Psoas muscle (tissue), 8 donors: ENCODE measurements around the gene GATB. TPM values are rescaled to one million over a fixed set of nuclear protein-coding genes. Genes with fewer than 3 reads are reported as not detected.

Source experiments
- ATAC-seq, 4 donors: fragments of 200-7000 bp; cut with Tn5 transposase; one replicate each; pipeline ENCODE4 v1.9.1; 2020; ENCODE audit warnings: moderate library complexity in 3 of 4, mild to moderate bottlenecking in 2 of 4
- DNase-seq, 2 donors: peaks; one replicate each; pipeline ENCODE4 v3.0.0-alpha.2; 2020
- H3K27ac ChIP-seq: fragments of 200-600 bp; one replicate; pipeline ENCODE4 v1.8.0; 2022
- H3K27me3 ChIP-seq, 3 donors: fragments of 200-600 bp in 1 of 3; one replicate each; pipeline versions ENCODE4 v1.6.1 to v1.8.0; 2013 to 2022; ENCODE audit warnings: low read length in 2 of 3, mild to moderate bottlenecking in 2 of 3, moderate library complexity in 1 of 3; ENCODE audit not compliant: insufficient read depth in 3 of 3
- H3K36me3 ChIP-seq, 2 donors: fragments of 200-600 bp in 1 of 2; one replicate each; pipeline versions ENCODE4 v1.6.1 to v1.8.0; 2013 to 2022; ENCODE audit warnings: low read depth in 1 of 2, mild to moderate bottlenecking in 1 of 2, moderate library complexity in 1 of 2; ENCODE audit not compliant: insufficient read depth in 1 of 2
- H3K4me1 ChIP-seq: fragments of 200-600 bp; one replicate; pipeline ENCODE4 v1.8.0; 2022
- H3K4me3 ChIP-seq: fragments of 200-600 bp; one replicate; pipeline ENCODE4 v1.8.0; 2022; ENCODE audit warnings: mild to moderate bottlenecking
- H3K9me3 ChIP-seq: fragments of 200-600 bp; one replicate; pipeline ENCODE4 v1.8.0; 2022
- WGBS, 3 donors: extraction: QIAGEN DNeasy Blood & Tissue Kit; methylation state at CpG; one replicate each; pipeline versions ENCODE4 v1.1.6 to v1.1.7; 2013; 5-methylcytosine and 5-hydroxymethylcytosine counted together
- intact Hi-C, 2 donors: fragments of 100-400 bp; cut with DNase I; formaldehyde crosslinking; loops; one replicate each; pipeline versions ENCODE4 v1.11.0 to v1.14.2; 2022
- polyA plus RNA-seq, 3 donors: library from polyadenylated mRNA; stranded (reverse); fragments of 200-250 nt; gene quantifications; one replicate each; pipeline ENCODE4 v1.2.3, GENCODE V29; 2013
- total RNA-seq, 4 donors: library from RNA; stranded (reverse); fragmentation: NEBNext Ultra II Directional in 2 of 4; extraction: Animal tissue kit (Norgen Biotek cat#: 25700) in 2 of 4; gene quantifications; one replicate each; pipeline versions ENCODE4 v1.2.1 to v1.2.4, GENCODE V29; 2021 to 2023
- TF ChIP-seq, protein P1 (sequence below): fragments of 200-600 bp; IDR thresholded peaks from one replicate; pipeline ENCODE4 v1.8.0; 2022; ENCODE audit warnings: antibody characterized with exemption
- donor health status: healthy with polysubstance abuse.
- donor health status: DM: no; HTN: no; CAD: no; lungs with moderate emphysema.
- donor health status: Bipolar disorder and iron deficiency.
- donor health status: healthy.
- donor health status: DM: yes; HTN: yes; CAD: no.
- donor health status: DM: no; HTN: no; CAD: no.
- donor health status: DM: no; HTN: no; CAD: no.
- donor health status: DM: yes; HTN: yes; CAD: no.

GATB gene
- total and polyA plus RNA-seq, 7 donors: 22.8 to 36.6 (median 28.3) TPM

DNA sequence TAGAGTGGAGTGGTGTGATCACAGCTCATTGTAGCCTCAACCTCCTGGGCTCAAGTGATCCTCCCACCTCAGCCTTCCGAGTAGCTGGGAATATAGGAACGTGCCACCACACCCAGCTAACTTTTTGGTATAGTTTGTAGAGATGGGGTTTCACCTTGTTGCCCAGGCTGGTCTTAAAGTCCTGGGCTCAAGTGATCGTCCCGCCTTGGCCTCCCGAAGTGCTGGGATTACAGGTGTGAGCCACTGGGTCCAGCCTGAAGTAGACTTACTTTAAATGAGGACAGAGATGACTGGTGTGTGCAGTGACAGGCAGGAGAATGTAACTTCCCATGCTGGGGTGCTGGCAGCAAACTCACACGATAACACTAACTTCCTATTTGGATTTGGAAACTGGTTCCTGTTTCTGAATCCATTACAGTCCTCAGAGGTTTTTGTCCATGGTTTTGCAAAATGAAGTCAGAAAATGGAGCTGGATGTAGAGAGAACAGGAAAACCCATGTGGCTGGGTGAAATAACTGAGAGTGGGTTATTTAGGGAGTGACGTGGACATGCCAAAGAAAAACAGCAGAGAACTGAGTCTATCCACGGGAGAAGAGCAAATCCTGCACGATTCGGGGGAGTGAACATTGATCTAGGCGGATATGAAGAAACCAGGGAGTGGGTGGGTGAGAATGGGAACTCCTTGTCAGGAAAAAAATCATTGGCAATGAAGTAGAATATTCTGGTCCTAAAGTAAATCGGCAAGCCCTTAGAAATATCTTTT lies 95.6 kb downstream of the GATB start:
- intact Hi-C loops: no loop called here
- DNase-seq (no peak), ATAC-seq (no peak)
- 85 to 89% (median 86%) methylated on average over 12 of the region's 12 CpGs for WGBS, 3 donors
- Histone ChIP-seq H3K9me3 (no peaks in the 10 kb centered on the region), H3K36me3 (peaks cover 0 to 21% of the 10 kb centered on the region in 2 donors), H3K4me1 (peaks cover 69% of the 10 kb centered on the region), H3K4me3 (no peak overlapping the region), H3K27me3 (no peaks in the 10 kb centered on the region), H3K27ac (peak overlapping the region; percentile 93)
- TF ChIP-seq, protein P1, sequence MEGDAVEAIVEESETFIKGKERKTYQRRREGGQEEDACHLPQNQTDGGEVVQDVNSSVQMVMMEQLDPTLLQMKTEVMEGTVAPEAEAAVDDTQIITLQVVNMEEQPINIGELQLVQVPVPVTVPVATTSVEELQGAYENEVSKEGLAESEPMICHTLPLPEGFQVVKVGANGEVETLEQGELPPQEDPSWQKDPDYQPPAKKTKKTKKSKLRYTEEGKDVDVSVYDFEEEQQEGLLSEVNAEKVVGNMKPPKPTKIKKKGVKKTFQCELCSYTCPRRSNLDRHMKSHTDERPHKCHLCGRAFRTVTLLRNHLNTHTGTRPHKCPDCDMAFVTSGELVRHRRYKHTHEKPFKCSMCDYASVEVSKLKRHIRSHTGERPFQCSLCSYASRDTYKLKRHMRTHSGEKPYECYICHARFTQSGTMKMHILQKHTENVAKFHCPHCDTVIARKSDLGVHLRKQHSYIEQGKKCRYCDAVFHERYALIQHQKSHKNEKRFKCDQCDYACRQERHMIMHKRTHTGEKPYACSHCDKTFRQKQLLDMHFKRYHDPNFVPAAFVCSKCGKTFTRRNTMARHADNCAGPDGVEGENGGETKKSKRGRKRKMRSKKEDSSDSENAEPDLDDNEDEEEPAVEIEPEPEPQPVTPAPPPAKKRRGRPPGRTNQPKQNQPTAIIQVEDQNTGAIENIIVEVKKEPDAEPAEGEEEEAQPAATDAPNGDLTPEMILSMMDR: no peak

DNA sequence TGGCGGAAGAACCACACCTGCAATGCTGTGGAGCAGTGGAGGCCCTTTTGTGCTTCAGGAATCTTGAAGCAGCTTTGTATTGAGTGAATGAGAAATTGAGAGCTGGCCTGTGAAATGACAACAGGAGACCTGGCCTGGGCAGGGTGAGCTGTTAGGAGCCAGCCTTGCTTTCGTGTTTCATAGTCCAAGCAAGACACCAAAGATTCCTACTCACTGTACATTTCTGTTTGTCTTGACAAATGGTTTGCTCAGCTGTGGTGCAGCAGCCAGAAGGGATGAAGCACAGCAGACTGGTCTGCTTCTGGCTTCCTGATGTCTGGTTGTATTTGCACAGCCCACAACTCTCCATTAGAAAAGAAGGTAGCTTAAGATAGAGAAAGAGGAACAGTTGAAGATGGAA lies 96.5 kb downstream of the GATB start:
- 70 to 90% (median 87%) methylated on average over 2 of the region's 2 CpGs for WGBS, 3 donors
- Histone ChIP-seq H3K36me3 (peaks cover 0 to 21% of the 10 kb centered on the region in 2 donors), H3K9me3 (no peaks in the 10 kb centered on the region), H3K27me3 (no peaks in the 10 kb centered on the region), H3K27ac (no peak overlapping the region), H3K4me1 (peaks cover 71% of the 10 kb centered on the region), H3K4me3 (no peak overlapping the region)
- no peak for ATAC-seq
- intact Hi-C loops: no loop called here
- TF ChIP-seq, protein P1: no peak
- no peak for DNase-seq

DNA sequence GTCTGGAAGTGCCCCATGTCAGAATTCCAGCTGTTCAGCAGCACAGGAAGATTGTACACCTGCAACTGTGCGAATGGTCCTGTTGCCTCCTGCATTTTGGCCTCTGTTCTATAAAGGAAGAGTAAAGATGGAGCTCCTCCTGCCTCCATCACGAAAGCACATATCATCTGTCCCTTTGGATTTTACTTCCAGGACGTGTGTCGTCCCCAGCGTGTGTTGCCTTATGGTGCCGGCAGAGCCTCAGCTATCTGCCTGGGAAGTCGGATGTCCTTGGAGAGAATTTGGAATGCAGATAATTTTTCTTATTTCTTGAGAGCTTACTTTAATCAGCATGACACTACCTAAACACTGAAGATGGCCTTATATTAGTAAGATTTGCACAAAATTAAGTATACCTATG lies 97.7 kb downstream of the GATB start:
- no peak overlapping the region for H3K4me3 ChIP-seq
- no peaks in the 10 kb centered on the region for H3K9me3 ChIP-seq
- intact Hi-C loops: no loop called here
- no peaks in the 10 kb centered on the region for H3K27me3 ChIP-seq
- TF ChIP-seq, protein P1: no peak
- ATAC-seq (no peak), DNase-seq (no peak)
- H3K27ac ChIP-seq: no peak overlapping the region
- 86 to 88% (median 88%) methylated on average over 7 of the region's 7 CpGs for WGBS, 3 donors
- H3K36me3 ChIP-seq: peaks cover 0 to 21% of the 10 kb centered on the region in 2 donors
- H3K4me1 ChIP-seq: peaks cover 68% of the 10 kb centered on the region

DNA sequence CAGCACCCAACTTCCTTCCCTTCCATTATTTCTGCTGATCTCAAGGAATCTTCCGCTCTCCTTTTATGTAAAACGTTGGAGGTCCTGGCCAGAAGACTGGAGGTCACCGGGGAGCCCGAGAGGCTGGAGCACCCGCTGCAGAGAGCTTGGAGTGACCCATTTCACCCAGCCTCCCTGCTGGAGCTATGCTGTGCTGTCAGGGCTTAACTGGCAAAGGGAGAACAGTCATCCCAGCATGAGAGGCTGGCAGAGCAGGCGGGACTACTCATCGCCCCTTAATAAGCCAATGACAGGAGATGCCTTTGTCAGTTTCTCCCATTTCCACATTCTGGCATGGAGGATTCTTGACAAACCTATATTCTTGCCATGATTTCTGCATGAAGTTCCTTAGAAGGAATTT lies 98.9 kb downstream of the GATB start:
- intact Hi-C loops: no loop called here
- TF ChIP-seq, protein P1: no peak
- DNase-seq (no peak), ATAC-seq (peak; percentile 55 to 87 (median 62))
- H3K4me1 ChIP-seq: peaks cover 55% of the 10 kb centered on the region
- H3K9me3 ChIP-seq: no peaks in the 10 kb centered on the region
- peaks cover 0 to 30% of the 10 kb centered on the region in 2 donors for H3K36me3 ChIP-seq
- no peaks in the 10 kb centered on the region for H3K27me3 ChIP-seq
- H3K4me3 ChIP-seq: no peak overlapping the region
- 67 to 83% (median 78%) methylated on average over 7 of the region's 7 CpGs for WGBS, 3 donors
- H3K27ac ChIP-seq: peak overlapping the region; percentile 56

DNA sequence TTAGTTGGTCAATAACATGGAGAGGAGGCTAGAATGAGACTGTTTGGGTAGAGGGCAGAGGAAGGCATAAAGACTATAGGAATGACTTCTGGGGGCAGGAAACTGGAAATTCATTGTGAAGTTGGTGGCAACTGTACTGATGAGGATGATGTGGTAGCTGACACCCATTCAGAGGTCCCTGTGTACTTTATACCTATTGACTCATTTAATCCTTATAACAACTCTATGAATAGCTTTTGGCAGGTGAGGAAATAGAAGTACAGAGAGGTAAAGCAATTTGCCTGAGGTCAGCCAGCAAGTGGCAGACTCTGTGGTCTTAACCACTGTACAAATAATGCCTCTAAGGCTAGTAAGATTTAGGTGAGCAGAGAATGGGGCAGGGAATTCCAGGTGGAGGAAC lies 100.1 kb downstream of the GATB start:
- TF ChIP-seq, protein P1: no peak
- no peak overlapping the region for H3K4me3 ChIP-seq
- DNase-seq (no peak), ATAC-seq (peak in 3 of 4 donors; percentile 9 to 57 (median 49))
- H3K9me3 ChIP-seq: no peaks in the 10 kb centered on the region
- H3K4me1 ChIP-seq: peaks cover 43% of the 10 kb centered on the region
- H3K27ac ChIP-seq: peak overlapping the region; percentile 78
- intact Hi-C loops: no loop called here
- no peaks in the 10 kb centered on the region for H3K27me3 ChIP-seq
- H3K36me3 ChIP-seq: peaks cover 0 to 36% of the 10 kb centered on the region in 2 donors
